Ramos (cell line): ENCODE measurements around the gene AIFM1.

Experiments
- in situ Hi-C: fragments of 300-500 bp; cut with MboI; formaldehyde crosslinking; loops from one replicate; pipeline ENCODE4 v1.14.3; 2022; ENCODE audit warnings: low sequenced_read_pairs; ENCODE audit not compliant: unreplicated experiment

Gene AIFM1

GRCh38 chrX:130165703-130166502 is at the start of gene AIFM1:
TSS of gene AIFM1 (minus strand) at chrX:130165841. CDS start at chrX:130165656, 185 bp downstream.
- in situ Hi-C loops, result no loop called here

- in situ Hi-C loops, result no loop called here
Observed at GRCh38 chrX:130213376-130213775, 47.7 kb upstream of the AIFM1 start.

DNA sequence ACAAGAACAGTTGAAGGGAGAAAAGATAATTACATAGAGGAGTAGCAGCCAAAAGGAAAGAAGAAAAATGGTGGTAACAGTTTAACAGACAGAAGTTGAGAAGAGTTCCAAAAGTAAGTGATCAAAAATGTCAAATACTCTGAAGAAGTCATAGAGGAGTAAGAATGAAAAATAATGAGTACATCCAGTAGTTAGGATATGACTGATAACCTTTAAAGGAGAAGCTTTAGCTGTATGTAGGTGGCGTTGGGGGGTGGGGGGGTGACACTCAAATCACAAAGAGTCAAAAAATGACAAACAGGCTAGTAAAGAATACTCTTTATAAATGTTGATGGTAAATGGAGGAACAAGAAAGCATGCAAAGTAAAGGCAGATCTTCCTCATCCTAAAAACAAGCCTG is 46.7 kb upstream of the AIFM1 start:
- in situ Hi-C loops, result no loop called here

DNA sequence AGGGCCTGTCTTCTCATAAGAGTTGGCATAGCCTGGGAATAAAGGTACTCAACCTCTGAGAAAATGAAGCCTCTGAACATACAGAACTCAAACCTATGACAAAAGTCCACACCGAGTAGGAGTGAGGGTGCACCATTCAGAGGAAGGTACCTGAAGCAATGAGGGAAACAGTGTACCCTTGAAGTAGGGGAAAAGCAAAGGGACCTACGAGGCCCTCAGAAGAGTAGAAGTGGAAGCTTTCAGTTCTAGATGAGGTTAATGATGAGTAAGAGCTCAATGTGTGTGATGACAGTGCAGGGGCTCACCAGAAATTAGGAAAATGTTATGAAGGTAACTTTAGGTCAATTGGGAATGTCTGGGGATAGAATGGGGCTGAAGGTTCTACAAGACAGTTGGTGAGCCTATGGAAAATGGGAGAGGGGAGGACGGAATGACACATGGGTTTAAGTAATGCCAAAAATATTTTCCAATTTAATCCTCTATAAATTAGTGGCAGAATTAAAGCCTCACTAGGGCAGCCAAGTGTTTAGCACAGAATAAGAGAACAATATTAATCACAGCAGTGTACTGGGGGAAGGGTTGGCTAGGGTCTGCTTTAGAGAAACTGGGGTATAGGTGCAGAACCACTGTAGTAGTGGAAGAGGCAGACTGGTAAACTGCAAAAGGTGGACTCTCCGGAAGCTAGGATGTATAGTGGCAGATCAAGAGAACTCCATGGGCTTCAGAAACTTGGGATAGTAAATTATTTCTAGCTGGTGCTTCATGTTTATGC is 46.0 kb upstream of the AIFM1 start:
- in situ Hi-C loops, result no loop called here

- in situ Hi-C loops, result no loop called here
Observed at GRCh38 chrX:130204647-130205046, 39.0 kb upstream of the AIFM1 start.

- in situ Hi-C loops, result loop anchor here (10.0 to 25.0 kb wide), 2 partner anchors 273 to 585 kb away; no protein-coding TSS in a partner anchor
Observed at GRCh38 chrX:130197464-130197863, 31.8 kb upstream of the AIFM1 start.

DNA sequence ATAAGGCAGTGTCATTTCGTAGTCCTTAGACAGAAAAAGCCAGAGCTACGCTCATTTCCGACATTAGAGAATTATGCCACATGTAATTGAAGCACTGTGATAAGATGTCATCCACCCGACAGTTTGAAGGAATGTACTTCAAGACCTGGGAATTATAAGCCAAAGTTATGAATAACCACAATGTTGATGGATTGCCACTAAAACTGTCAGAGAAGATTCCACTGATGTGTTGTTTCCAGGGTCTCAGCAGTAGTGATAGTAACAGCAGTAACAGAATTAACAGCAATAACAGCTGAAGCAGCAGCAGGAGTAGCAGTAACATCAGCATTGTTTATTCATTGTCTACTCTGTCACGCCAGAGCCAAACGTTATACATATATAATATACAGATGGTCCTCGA is 30.8 kb upstream of the AIFM1 start:
- in situ Hi-C loops, result loop anchor here (10.0 to 25.0 kb wide), 2 partner anchors 272 to 584 kb away; no protein-coding TSS in a partner anchor

DNA sequence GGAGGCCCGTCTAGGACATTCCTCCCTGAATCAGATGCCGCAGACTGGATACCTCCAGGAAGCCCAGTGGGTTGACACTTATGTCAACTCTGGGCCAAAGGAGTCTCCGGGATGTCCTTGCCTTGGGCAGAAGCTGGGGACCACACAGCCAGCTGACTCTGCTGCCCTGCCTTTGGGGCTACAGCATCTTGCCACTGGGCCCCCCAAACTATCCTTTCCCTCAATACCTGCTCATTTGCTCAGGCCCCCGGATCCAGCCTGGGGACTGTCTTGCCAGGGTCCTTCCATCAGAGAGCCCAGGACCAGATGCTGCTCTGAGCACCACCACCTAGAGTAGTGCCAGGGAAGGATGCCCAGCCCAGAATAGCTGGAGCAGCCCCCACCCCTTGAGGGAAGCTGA is 25.2 kb upstream of the AIFM1 start:
- in situ Hi-C loops, result loop anchor here (5.0 to 25.0 kb wide), 3 partner anchors 114 to 578 kb away; no protein-coding TSS in a partner anchor

GRCh38 chrX:130186651-130187050 is 21.0 kb upstream of the AIFM1 start:
- in situ Hi-C loops, result loop anchor here (25.0 kb wide), 1 partner anchor 574 kb away; no protein-coding TSS in a partner anchor

DNA sequence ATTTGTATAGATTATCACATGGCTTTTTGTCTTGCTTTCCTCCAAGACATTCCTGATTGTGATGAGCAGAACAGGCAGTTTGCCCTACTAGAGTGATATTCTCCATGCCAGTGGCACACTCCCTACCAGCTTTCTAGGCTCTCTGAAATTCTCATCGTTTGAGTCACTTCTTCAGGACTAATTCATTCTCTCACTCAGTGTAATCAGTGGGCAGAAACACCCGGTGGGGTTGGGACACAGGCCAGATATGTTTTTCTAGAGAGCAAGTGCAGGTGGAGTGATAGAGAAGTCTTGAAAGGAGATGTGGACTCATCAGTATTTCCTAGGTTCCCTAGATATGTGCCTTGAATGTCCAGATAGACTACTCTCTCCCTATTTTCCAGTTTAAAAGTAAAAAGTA is 19.2 kb upstream of the AIFM1 start:
- in situ Hi-C loops, result loop anchor here (25.0 kb wide), 1 partner anchor 573 kb away; no protein-coding TSS in a partner anchor

DNA sequence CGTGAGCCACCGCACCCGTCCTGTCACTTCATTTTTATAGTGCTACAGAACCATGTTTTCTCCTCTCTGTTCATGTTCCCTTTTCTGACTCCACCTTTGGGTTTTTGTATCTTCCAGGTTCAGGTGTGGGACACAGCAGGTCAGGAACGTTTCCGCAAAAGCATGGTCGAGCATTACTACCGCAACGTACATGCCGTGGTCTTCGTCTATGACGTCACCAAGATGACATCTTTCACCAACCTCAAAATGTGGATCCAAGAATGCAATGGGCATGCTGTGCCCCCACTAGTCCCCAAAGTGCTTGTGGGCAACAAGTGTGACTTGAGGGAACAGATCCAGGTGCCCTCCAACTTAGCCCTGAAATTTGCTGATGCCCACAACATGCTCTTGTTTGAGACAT is 18.5 kb upstream of the AIFM1 start:
- in situ Hi-C loops, result loop anchor here (25.0 kb wide), 1 partner anchor 572 kb away; no protein-coding TSS in a partner anchor

DNA sequence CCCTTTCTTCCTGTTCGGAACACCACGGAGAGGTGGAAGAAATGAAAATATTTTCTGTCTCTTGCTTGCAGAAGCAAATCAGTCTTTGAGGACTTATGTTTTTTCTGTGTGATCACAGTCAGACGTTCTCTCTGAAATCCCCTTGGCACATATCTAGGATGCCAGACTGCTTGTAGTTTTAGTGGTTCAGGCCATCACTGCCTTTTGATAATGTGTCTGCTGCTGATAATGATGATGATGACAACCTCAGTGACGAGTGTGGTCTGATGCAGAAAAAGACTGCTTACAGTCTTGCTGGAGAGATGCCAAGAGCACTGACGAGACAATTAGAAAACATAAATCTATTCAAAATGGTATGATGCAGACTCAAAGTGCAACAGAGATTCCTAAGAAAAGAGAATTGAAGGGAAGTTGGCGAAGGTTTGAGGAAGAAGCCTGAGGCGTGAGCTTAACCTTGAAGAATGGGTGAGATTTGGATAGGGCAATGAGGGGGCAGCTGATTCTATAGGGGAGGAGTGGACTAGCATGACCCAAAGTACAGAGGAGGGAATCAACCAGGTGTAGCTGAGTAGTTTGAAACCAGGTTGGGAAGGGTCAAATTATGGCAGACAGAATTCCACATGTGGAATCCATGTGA is 14.1 kb upstream of the AIFM1 start:
- in situ Hi-C loops, result loop anchor here (10.0 to 25.0 kb wide), 2 partner anchors 95 to 567 kb away; no protein-coding TSS in a partner anchor

GRCh38 chrX:130179170-130179569 is 13.5 kb upstream of the AIFM1 start:
- in situ Hi-C loops, result loop anchor here (10.0 to 25.0 kb wide), 2 partner anchors 94 to 567 kb away; no protein-coding TSS in a partner anchor

- in situ Hi-C loops, result loop anchor here (10.0 to 25.0 kb wide), 2 partner anchors 92 to 565 kb away; no protein-coding TSS in a partner anchor
Observed at GRCh38 chrX:130176942-130177341, 11.3 kb upstream of the AIFM1 start.

DNA sequence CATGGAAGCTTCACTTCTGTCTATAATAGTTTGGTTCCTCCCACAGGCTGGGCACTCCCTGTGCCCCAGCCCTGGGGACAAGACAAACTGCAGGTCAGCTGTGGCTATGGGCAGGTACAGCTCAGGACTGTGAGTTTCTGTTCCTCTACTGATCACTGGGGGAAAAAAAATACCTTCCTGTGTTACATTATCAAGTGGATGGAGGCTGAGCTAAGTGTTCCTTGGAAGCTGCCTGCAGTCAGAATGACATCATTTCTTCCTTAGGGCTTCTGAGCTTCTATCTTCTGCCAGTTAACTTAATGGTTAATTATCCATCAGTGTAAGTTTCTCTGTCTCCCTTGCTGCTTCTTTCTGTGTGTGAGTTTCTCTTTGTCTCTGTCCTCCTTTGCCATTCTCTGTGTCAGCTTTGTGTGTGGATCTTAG is 10.7 kb upstream of the AIFM1 start:
- in situ Hi-C loops, result loop anchor here (10.0 to 25.0 kb wide), 2 partner anchors 92 to 564 kb away; no protein-coding TSS in a partner anchor

DNA sequence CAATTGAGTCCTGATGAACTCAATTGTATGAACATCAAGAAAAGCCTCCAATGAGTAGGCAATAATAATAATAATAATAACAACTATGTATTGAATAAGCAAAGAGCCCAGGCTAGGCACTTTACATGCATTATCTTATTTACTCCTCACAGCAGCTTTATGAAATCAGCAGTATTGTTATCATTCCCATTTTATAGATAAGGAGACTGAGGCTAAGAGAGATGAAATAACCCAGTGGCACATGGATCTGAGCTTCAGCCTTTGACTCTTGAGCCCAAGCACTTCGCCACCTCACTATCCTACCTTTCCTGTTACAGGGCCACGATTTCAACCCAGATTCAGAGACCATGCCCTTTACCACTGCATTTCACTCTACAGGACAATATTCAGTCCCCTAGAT is 9.3 kb upstream of the AIFM1 start:
- in situ Hi-C loops, result loop anchor here (10.0 to 25.0 kb wide), 2 partner anchors 90 to 563 kb away; no protein-coding TSS in a partner anchor

DNA sequence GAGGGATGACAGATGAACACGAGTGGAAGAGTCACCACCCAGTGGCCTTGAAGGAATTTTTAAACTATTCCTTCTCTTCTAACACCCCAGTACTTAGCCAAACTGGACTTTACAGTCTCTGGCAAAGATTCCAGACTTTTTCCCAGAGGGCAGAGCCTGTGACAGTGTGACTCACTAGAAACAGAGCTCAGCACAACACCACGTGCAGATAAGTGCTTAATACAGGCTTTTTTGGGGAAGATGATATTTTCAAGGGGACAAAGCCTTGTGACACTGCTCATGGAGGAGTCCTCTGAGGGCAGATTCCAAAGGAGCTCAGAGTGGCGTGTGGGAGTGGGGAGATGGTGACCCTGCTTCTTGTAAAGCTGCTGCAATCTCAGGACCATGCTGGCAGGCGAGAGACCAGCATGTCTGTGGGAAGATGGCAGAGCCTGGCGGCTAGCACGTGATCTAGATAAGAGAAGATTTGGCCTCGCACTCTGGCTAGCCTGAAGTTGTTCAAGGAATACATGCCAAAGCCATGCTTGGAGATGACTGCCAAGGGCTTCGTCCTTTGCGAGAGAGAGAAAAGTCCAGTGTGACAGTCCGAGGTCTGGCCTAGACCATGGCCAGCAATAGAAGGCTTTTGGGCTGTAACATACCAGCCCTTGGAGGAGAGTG is 8.5 kb upstream of the AIFM1 start:
- in situ Hi-C loops, result loop anchor here (10.0 kb wide), 1 partner anchor 89 kb away; no protein-coding TSS in a partner anchor

DNA sequence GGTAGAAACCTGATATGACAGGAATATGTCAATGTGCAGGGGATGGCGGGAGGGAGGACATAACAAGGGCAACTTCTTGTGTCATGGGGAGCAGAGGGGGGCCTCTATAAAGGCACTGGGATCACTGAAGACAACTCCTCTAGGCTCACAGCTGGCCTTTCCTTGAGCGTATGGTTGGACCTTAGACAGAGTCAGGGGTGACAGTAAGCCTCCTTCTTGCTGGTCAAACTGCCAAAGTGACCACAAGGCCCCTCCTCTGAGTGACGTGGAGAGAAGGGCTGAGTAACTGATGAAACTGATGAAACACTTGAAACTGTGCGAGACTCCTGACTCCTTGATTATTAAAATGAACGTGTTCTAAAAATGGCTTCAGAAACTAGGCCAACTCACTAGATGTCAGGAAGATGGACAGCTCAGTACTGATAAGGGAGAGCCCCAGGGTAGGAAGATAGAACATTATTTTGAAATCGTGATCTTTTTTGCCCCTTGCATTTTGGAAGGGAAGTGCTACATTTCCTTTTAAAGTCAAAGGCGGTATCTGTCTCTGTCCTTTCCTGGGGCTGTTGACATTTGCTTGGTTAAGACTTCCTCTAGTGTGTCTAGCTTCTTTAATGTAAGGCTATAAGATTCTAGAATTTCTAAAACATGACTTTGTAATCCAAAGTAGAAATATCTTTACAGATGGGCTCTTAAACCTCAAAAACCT is 7.7 kb upstream of the AIFM1 start:
- in situ Hi-C loops, result loop anchor here (10.0 kb wide), 1 partner anchor 89 kb away; no protein-coding TSS in a partner anchor
